ENCODE measurements around the gene ABCG8.

DNA sequence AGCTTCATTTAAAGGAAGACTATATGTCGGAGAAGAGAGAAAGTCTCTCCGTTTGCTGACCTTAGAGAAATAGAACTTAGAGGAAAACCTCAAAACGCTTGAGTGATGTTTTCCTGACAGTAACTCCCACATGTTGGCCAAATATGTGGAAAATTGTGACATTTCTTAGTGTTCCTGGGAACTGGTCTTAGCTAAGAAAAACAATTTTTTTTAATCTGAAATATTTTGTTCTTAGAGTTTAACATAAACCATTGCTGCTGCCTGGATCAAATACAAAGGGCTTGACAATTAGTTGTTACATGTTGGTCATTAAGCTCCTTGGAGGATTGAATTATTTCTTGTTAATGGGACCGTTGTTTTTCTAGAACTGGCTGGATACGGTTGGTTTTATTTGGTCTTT, 48.6 kb upstream of the ABCG8 start:
- TF ChIP-seq CTCF (IDR thresholded peaks at IDR 0.05): no peak
- no peak for TF ChIP-seq POLR2A (IDR thresholded peaks at IDR 0.05)
